WTC11 (cell line): Measurements from ENCODE around the gene SLX4. TPM values are rescaled to one million over a fixed set of nuclear protein-coding genes. Genes with fewer than 3 reads are reported as not detected.

Experiments
- ATAC-seq: fragments of 200-7000 bp; cut with Tn5 transposase; 2 replicates; pipeline ENCODE4 v1.10.0; 2021; ENCODE audit warnings: mild to moderate bottlenecking, moderate library complexity
- CTCF ChIA-PET: fragments of 300-600 bp; sonication (Branson Sonifier 250); formaldehyde crosslinking; loops from one replicate; lab custom pipeline; 2021; ENCODE audit warnings: antibody characterized with exemption; lab: Charles Lee
- POLR2A ChIA-PET: fragments of 350-600 bp; sonication (Branson Sonifier 250); formaldehyde crosslinking; loops from one replicate; lab custom pipeline; 2021; ENCODE audit warnings: antibody characterized with exemption; lab: Charles Lee
- DNase-seq: peaks from one replicate; pipeline ENCODE4 v3.0.0; 2021; ENCODE audit warnings: low spot score
- H3K27ac Mint-ChIP-seq: 2 replicates; pipeline ENCODE4 v1.8.0; 2021; ENCODE audit warnings: mixed read lengths
- H3K27me3 Mint-ChIP-seq: 2 replicates; pipeline ENCODE4 v1.8.0; 2021; ENCODE audit warnings: low read depth, mild to moderate bottlenecking, moderate library complexity, mixed read lengths
- H3K36me3 Mint-ChIP-seq: 2 replicates; pipeline ENCODE4 v1.8.0; 2021; ENCODE audit warnings: mixed read lengths
- H3K4me1 Mint-ChIP-seq: 2 replicates; pipeline ENCODE4 v1.8.0; 2022; ENCODE audit warnings: mixed read lengths
- H3K4me3 Mint-ChIP-seq: 2 replicates; pipeline ENCODE4 v1.8.0; 2021; ENCODE audit warnings: mild to moderate bottlenecking, moderate library complexity, mixed read lengths
- H3K9me3 Mint-ChIP-seq: 2 replicates; pipeline ENCODE4 v1.8.0; 2021; ENCODE audit warnings: mixed read lengths
- ARID4B ChIP-seq: sonication (generic); formaldehyde crosslinking; IDR thresholded peaks from 2 replicates; pipeline ENCODE4 v1.8.0; 2023; ENCODE audit warnings: missing genetic modification reagents, mild to moderate bottlenecking, borderline replicate concordance
- FOXP1 ChIP-seq: sonication (generic); formaldehyde crosslinking; IDR thresholded peaks from 2 replicates; pipeline ENCODE4 v1.8.0; 2022; ENCODE audit warnings: missing genetic modification reagents, mild to moderate bottlenecking, moderate library complexity, borderline replicate concordance
- GTF2I ChIP-seq: fragments of 250-450 bp; sonication (Bioruptor Pico); conservative IDR thresholded peaks from 2 replicates; pipeline ENCODE4 v1.4.0; 2021; ENCODE audit warnings: mild to moderate bottlenecking
- MAX ChIP-seq: sonication (generic); formaldehyde crosslinking; IDR thresholded peaks from 2 replicates; pipeline ENCODE4 v1.8.0; 2022; ENCODE audit warnings: mild to moderate bottlenecking, missing genetic modification reagents
- MLX ChIP-seq: sonication (generic); formaldehyde crosslinking; IDR thresholded peaks from 2 replicates; pipeline ENCODE4 v1.8.1; 2023; ENCODE audit warnings: mild to moderate bottlenecking, missing genetic modification reagents, moderate library complexity
- ZBTB43 ChIP-seq: sonication (generic); formaldehyde crosslinking; IDR thresholded peaks from 2 replicates; pipeline ENCODE4 v1.8.1; 2023; ENCODE audit warnings: mild to moderate bottlenecking, missing genetic modification reagents
- ZNF219 ChIP-seq: sonication (generic); formaldehyde crosslinking; IDR thresholded peaks from 2 replicates; pipeline ENCODE4 v1.8.0; 2023; ENCODE audit warnings: missing genetic modification reagents, mild to moderate bottlenecking, borderline replicate concordance
- ZNF281 ChIP-seq: sonication (generic); formaldehyde crosslinking; IDR thresholded peaks from 2 replicates; pipeline ENCODE4 v1.8.0; 2023; ENCODE audit warnings: mild to moderate bottlenecking, missing genetic modification reagents
- ZNF532 ChIP-seq: fragments of 250-450 bp; sonication (Bioruptor Pico); IDR thresholded peaks from 2 replicates; pipeline ENCODE4 v1.9.0; 2021; ENCODE audit warnings: mild to moderate bottlenecking, borderline replicate concordance
- ZSCAN18 ChIP-seq: fragments of 250-450 bp; sonication (Bioruptor Pico); IDR thresholded peaks from 2 replicates; pipeline ENCODE4 v2.1.2; 2022; ENCODE audit warnings: mild to moderate bottlenecking, moderate library complexity
- total RNA-seq: library from RNA; stranded (reverse); gene quantifications from 3 replicates; pipeline ENCODE4 v1.2.3, GENCODE V29; 2021

The SLX4 gene
- total RNA-seq, 1 experiment from 2014 or later, result 16.7 TPM

GRCh38 chr16:3534126-3534525 lies 77.3 kb downstream of the SLX4 start:
- DNase-seq (no peak), ATAC-seq (no peak)
- H3K27ac Mint-ChIP-seq, result no peak overlapping the region; the same call in 1 of the 2 replicates
- no peaks in the 10 kb centered on the region for H3K4me1 Mint-ChIP-seq
- POLR2A ChIA-PET, result no interaction called here
- H3K36me3 Mint-ChIP-seq, result peaks cover 31% of the 10 kb centered on the region
- CTCF ChIA-PET, result interaction anchor here (0.9 kb wide), 1 partner anchor 120 kb away, joined by 3 read pairs; no protein-coding TSS in a partner anchor
- peaks cover 1% of the 10 kb centered on the region; the same call in 1 of the 2 replicates for H3K9me3 Mint-ChIP-seq
- no peak overlapping the region for H3K4me3 Mint-ChIP-seq
- TF ChIP-seq MAX (CRISPR knock-in tag) (no peak), ARID4B (CRISPR knock-in tag) (no peak), ZSCAN18 (CRISPR knock-in tag) (no peak), GTF2I (CRISPR knock-in tag) (no peak)
- H3K27me3 Mint-ChIP-seq, result no peaks in the 10 kb centered on the region

GRCh38 chr16:3532741-3533140 lies 78.7 kb downstream of the SLX4 start:
- no peak overlapping the region for H3K27ac Mint-ChIP-seq
- no peaks in the 10 kb centered on the region for H3K27me3 Mint-ChIP-seq
- POLR2A ChIA-PET, result no interaction called here
- no peak for ATAC-seq
- no peak overlapping the region for H3K4me3 Mint-ChIP-seq
- TF ChIP-seq ZNF219, result no peak
- no peak for TF ChIP-seq ZNF281 (CRISPR knock-in tag)
- no peak for TF ChIP-seq ZBTB43
- TF ChIP-seq MLX (CRISPR knock-in tag), result no peak
- no peak for TF ChIP-seq FOXP1 (CRISPR knock-in tag)
- TF ChIP-seq ZNF532 (CRISPR knock-in tag), result no peak
- TF ChIP-seq, all 79 proteins: peak for 0
- Mint-ChIP-seq H3K4me1 (no peaks in the 10 kb centered on the region), H3K9me3 (peaks cover 13% of the 10 kb centered on the region), H3K36me3 (peaks cover 43% of the 10 kb centered on the region)
- CTCF ChIA-PET, result no interaction called here
- no peak for DNase-seq
